HepG2 (cell line): ENCODE data around the gene DHX16. TPM values are rescaled to one million over a fixed set of nuclear protein-coding genes. Genes with fewer than 3 reads are reported as not detected.

Experiments used
- ATAC-seq: fragments of 200-7000 bp; cut with Tn5 transposase; 3 replicates; pipeline ENCODE4 v1.9.1; 2020; ENCODE audit warnings: mild to moderate bottlenecking, moderate library complexity
- BruUV-seq: library from RNA; stranded (reverse); fragments of 400-500 nt; replicated peaks from 2 replicates; lab custom pipeline; 2021; lab: Mats Ljungman, UMichigan
- CTCF ChIA-PET: fragments of 300-600 bp; formaldehyde crosslinking; extraction: SDS; loops from one replicate; lab custom pipeline; 2021; ENCODE audit warnings: low total read pairs, inconsistent platforms, low intra/inter-chr PET ratio; lab: Yijun Ruan, JAX
- POLR2A ChIA-PET: fragments of 350-600 bp; sonication (Branson Sonifier 250); formaldehyde crosslinking; loops from one replicate; lab custom pipeline; 2020; ENCODE audit warnings: antibody characterized with exemption, inconsistent platforms; lab: Yijun Ruan, JAX
- DNase-seq: peaks from one replicate; pipeline ENCODE4 v3.0.0-alpha.2; 2015; ENCODE audit warnings: low spot score
- FAIRE-seq: peaks from 3 replicates; lab custom pipeline; 2011; peaks lifted over from hg19 to GRCh38; lab: Jason Lieb, UNC
- H2AFZ ChIP-seq: one replicate; pipeline ENCODE4 v1.6.1; 2011; ENCODE audit warnings: low read length, inconsistent platforms
- H3K27ac ChIP-seq: fragments of 300-600 bp; 3 replicates; pipeline ENCODE4 v1.8.0; 2011; ENCODE audit warnings: mixed run types, mild to moderate bottlenecking, mixed read lengths, low read length, inconsistent platforms; ENCODE audit not compliant: insufficient read depth; ENCODE audit errors: extremely low read length
- H3K27me3 ChIP-seq, 2 experiments: fragments of 200-600 bp in 1 of 2; 2 replicates in 1 of 2; 3 replicates in 1 of 2; pipeline versions ENCODE4 v1.6.0 to v1.8.0; 2011; ENCODE audit warnings: low read length in 2 of 2, mild to moderate bottlenecking in 2 of 2, moderate library complexity in 2 of 2, inconsistent platforms in 1 of 2; ENCODE audit not compliant: insufficient read depth in 2 of 2, control insufficient read depth in 1 of 2
- H3K36me3 ChIP-seq, 2 experiments: fragments of 200-600 bp in 1 of 2; replicated peaks in 1 of 2; 2 replicates in 1 of 2; 3 replicates in 1 of 2; pipeline versions ENCODE4 v1.5.1 to v1.8.0; 2011; ENCODE audit warnings: low read length in 2 of 2, inconsistent platforms in 1 of 2; ENCODE audit not compliant: insufficient read depth in 2 of 2, control insufficient read depth in 1 of 2
- H3K4me1 ChIP-seq: 2 replicates; pipeline ENCODE4 v1.5.1; 2012; ENCODE audit warnings: low read length, inconsistent platforms; ENCODE audit not compliant: insufficient read depth
- H3K4me2 ChIP-seq: 2 replicates; pipeline ENCODE4 v1.6.0; 2011; ENCODE audit warnings: low read depth, low read length, inconsistent platforms
- H3K4me3 ChIP-seq, 3 experiments: fragments of 200-600 bp in 1 of 3; sonication (generic), shearing (Covaris generic) in 1 of 3; replicated peaks in 1 of 3; 2 replicates each; pipeline ENCODE4 v1.5.1; 2011 to 2016; ENCODE audit warnings: low read length in 3 of 3, inconsistent platforms in 2 of 3, low read depth in 2 of 3, mild to moderate bottlenecking in 2 of 3, control low read depth in 1 of 3, mixed read lengths in 1 of 3; ENCODE audit not compliant: insufficient read depth in 1 of 3
- H3K79me2 ChIP-seq: one replicate; pipeline ENCODE4 v1.6.1; 2011; ENCODE audit warnings: low read length, inconsistent platforms; ENCODE audit not compliant: insufficient read depth
- H3K9ac ChIP-seq: 2 replicates; pipeline ENCODE4 v1.6.0; 2011; ENCODE audit warnings: mild to moderate bottlenecking, low read depth, low read length, inconsistent platforms; ENCODE audit not compliant: insufficient read depth
- H3K9me3 ChIP-seq: 2 replicates; pipeline ENCODE4 v1.5.1; 2012; ENCODE audit warnings: mild to moderate bottlenecking, low read length
- H4K20me1 ChIP-seq: 2 replicates; pipeline ENCODE4 v1.6.0; 2011; ENCODE audit warnings: inconsistent platforms, mild to moderate bottlenecking, low read length, moderate library complexity; ENCODE audit not compliant: insufficient read depth
- FOXO4 ChIP-seq: sonication (generic); formaldehyde crosslinking; conservative IDR thresholded peaks from 2 replicates; pipeline ENCODE4 v1.8.1; 2023; ENCODE audit warnings: missing genetic modification reagents
- FOXP4 ChIP-seq: sonication (generic); formaldehyde crosslinking; IDR thresholded peaks from 2 replicates; pipeline ENCODE4 v1.4.0; 2020; ENCODE audit warnings: missing genetic modification reagents
- MEIS2 ChIP-seq: sonication (generic); formaldehyde crosslinking; IDR thresholded peaks from 2 replicates; pipeline ENCODE4 v1.9.0; 2021; ENCODE audit warnings: mild to moderate bottlenecking, missing genetic modification reagents
- NR2F1 ChIP-seq, 2 experiments: fragments of 450-650 bp in 1 of 2; formaldehyde crosslinking in 1 of 2; IDR thresholded peaks; 2 replicates each; pipeline versions ENCODE4 v1.5.0 to v1.6.1; 2016 to 2020; ENCODE audit warnings: mild to moderate bottlenecking in 1 of 2, missing compliant biosample characterization in 1 of 2, missing genetic modification reagents in 1 of 2, moderate library complexity in 1 of 2
- RFX3 ChIP-seq: IDR thresholded peaks from 2 replicates; pipeline ENCODE4 v1.6.1; 2016; ENCODE audit warnings: missing biosample characterization, missing genetic modification reagents
- STAT6 ChIP-seq: sonication (generic); formaldehyde crosslinking; IDR thresholded peaks from 2 replicates; pipeline ENCODE4 v1.4.0; 2020; ENCODE audit warnings: missing genetic modification reagents, mild to moderate bottlenecking, borderline replicate concordance
- ZBTB42 ChIP-seq: sonication (generic); formaldehyde crosslinking; IDR thresholded peaks from 2 replicates; pipeline ENCODE4 v1.5.0; 2020; ENCODE audit warnings: mild to moderate bottlenecking, missing genetic modification reagents
- ZNF563 ChIP-seq: sonication (generic); formaldehyde crosslinking; IDR thresholded peaks from 2 replicates; pipeline ENCODE4 v1.8.0; 2022; ENCODE audit warnings: mild to moderate bottlenecking, moderate library complexity, missing genetic modification reagents
- ZNF788 ChIP-seq: sonication (generic); formaldehyde crosslinking; IDR thresholded peaks from 2 replicates; pipeline ENCODE4 v1.5.0; 2020; ENCODE audit warnings: mild to moderate bottlenecking, missing genetic modification reagents, borderline replicate concordance
- ZNF800 ChIP-seq: sonication (generic); formaldehyde crosslinking; IDR thresholded peaks from 2 replicates; pipeline ENCODE4 v1.4.0; 2020; ENCODE audit warnings: missing genetic modification reagents
- ZSCAN30 ChIP-seq: sonication (generic); formaldehyde crosslinking; IDR thresholded peaks from 2 replicates; pipeline ENCODE4 v1.5.0; 2020; ENCODE audit warnings: mild to moderate bottlenecking, missing genetic modification reagents
- WGBS: methylation state at CpG from one replicate; pipeline ENCODE4 v1.1.6; 2017; ENCODE audit warnings: low lambda C conversion rate; 5-methylcytosine and 5-hydroxymethylcytosine counted together
- in situ Hi-C: cut with HindIII; loops from 2 replicates; pipeline ENCODE4 v1.10.0; 2017; ENCODE audit warnings: low pct_unique_long_range_greater_than_20kb; ENCODE audit not compliant: extremely low pct_ligation_motif_present
- intact Hi-C: fragments of 100-400 bp; cut with micrococcal nuclease; formaldehyde crosslinking; loops from one replicate; pipeline ENCODE4 v1.10.0; 2022; ENCODE audit not compliant: unreplicated experiment
- polyA plus RNA-seq, 8 experiments: library from polyadenylated mRNA; depleted of rRNA in 3 of 8; stranded (reverse) in 7 of 8; unstranded in 1 of 8; fragments of >200 nt; fragmentation: Illumina TruSeq in 4 of 8; extraction: Trizol in 4 of 8; gene quantifications; 2 replicates each; pipeline versions ENCODE4 v1.2.1 to v1.2.3, GENCODE V29; 2011 to 2016; ENCODE audit warnings: low read depth in 4 of 8, missing spikeins in 1 of 8, mixed read lengths in 1 of 8; ENCODE audit not compliant: insufficient read depth in 1 of 8
- total RNA-seq, 5 experiments: library from RNA; depleted of rRNA; stranded (reverse); fragments of >200 nt; fragmentation: Illumina TruSeq; extraction: Trizol; gene quantifications; 2 replicates each; pipeline ENCODE4 v1.2.3, GENCODE V29; 2016; ENCODE audit warnings: low read depth in 1 of 5

Gene DHX16
- total and polyA plus RNA-seq, 2 of the 13 experiments (the other 11 are each of a cell fraction or from before 2014, with no cell fraction given), result 57.0 to 58.5 TPM

DNA sequence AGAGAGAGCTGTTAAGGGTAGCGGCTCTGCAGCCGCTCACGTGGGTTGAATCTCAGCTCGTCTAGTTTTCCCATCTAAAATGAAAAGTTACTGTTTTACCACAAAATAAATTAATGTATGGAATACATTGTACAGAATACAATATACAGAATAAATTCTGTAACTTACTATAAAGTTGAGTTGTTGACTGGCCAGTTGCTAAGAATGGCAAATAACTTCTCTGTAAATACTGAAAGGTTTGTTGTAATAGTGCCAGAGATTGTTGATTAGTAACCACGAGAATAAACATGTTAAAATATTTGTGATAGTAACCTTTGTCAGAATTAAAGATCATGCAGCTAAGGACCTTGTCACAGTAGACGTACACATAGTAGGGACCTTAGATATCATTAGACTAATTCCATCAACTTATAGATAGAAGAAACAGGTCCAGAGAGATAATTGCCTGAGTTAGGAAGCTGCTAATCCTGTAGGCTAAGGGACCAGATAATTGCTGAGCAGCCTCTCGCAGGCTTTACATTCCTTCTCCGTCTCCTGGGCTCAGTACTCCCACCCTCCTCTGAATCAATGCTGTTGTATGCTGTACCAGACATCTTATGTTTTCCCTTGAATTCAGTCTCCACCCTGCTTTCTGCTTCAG is 18.5 kb upstream of the DHX16 start (continued):
- peak; percentile 59; the same call in 1 of the 2 replicates for TF ChIP-seq ZSCAN30
- TF ChIP-seq STAT6 (CRISPR knock-in tag), result 0 out of 2 replicates have a peak, but pooled peaks have one; percentile 53
- TF ChIP-seq FOXO4, result 0 out of 2 replicates have a peak, but pooled peaks have one; percentile 57
- 0 out of 2 replicates have a peak, but pooled peaks have one; percentile 1 for TF ChIP-seq ZNF563

DNA sequence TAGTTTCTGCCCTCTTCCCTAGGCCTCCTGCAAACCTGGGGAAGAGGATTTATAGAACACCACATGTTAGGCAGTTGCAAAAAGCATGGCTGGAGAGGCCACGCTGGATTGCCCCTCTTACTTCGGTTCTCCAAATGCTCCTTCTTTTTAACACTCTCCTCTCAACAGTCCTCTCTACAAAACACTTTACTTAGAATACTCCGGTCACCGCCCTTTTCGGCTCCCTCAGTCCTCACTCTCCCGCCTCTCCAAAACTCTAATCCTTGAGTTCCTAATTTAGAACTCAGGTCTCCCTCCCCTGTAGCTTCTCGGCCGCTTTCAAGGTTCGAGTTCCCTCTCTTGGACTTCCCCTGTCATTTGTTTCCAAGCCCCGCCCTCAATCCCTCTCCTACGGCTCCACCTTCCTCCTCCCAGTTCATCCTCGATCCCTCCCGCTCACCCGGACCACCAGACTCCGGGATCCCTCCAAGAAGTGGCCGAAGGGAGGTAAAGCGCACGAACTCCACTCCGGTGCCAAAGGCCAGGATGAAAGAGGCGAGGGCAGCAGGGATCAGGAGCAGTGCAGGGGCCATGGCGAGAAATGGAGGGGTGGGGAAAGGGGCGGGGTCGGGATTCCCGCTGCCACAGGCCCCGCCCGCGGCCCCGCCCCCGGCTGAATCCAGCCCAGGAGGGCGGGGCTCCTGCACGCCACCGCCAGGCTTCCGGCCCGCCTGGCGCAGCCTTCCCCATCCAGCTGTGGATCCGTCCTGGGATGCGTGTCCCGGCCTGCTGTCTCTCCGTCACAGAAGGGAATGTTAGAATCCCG is 17.8 kb upstream of the DHX16 start, which contains the start of gene NRM:
Gene NRM (minus strand): TSS at position 582 of the 805 bp plus-strand sequence. CDS start 10 bp downstream, at position 572.
- no peak for FAIRE-seq
- intact Hi-C loops, result loop anchor here (1.0 kb wide), 1 partner anchor 30 kb away; the partner anchor contains the start of gene TUBB
- BruUV-seq, result TSS peak; percentile 77
- peak; percentile 52; the same call in 1 of the 2 replicates for TF ChIP-seq FOXP4 (CRISPR knock-in tag)
- peak; percentile 48; the same call in 1 of the 2 replicates for TF ChIP-seq MEIS2 (CRISPR knock-in tag)
- no peak for TF ChIP-seq RFX3 (CRISPR knock-in tag)
- TF ChIP-seq ZBTB42 (CRISPR knock-in tag), result peak; percentile 69; the same call in 1 of the 2 replicates
- TF ChIP-seq NR2F1 (CRISPR knock-in tag; IDR thresholded peaks at IDR 0.05), result no peak
- TF ChIP-seq ZNF788, result peak; percentile 60; the same call in 1 of the 2 replicates
- TF ChIP-seq ZNF800, result peak; percentile 71; the same call in 1 of the 2 replicates

More for the DNA sequence above, 17.8 kb upstream of the DHX16 start, which contains the start of gene NRM:
- ATAC-seq (peak; percentile 75), DNase-seq (peak; percentile 78)
- H3K27ac ChIP-seq, result peak within 1 kb of the TSS; percentile 44
- no peaks in the 10 kb centered on the region for H3K27me3 ChIP-seq
- peak within 1 kb of the TSS; percentile 67 for H2AFZ ChIP-seq
- H3K9me3 ChIP-seq, result no peaks in the 10 kb centered on the region
- POLR2A ChIA-PET, result interaction anchor here (0.7 to 3.4 kb wide), 23 partner anchors 9 to 193 kb away, joined by 3 to 50 read pairs (median 4); partner anchors contain the start of genes DDR1, DHX16, IER3 and MDC1
- no peaks in the 10 kb centered on the region for H3K36me3 ChIP-seq
- no peaks in the 10 kb centered on the region for H3K79me2 ChIP-seq
- 2% methylated on average over 33 of the region's 40 CpGs for WGBS
- peak within 1 kb of the TSS; percentile 83 for H3K4me2 ChIP-seq
- peak within 1 kb of the TSS; percentile 54 for H3K9ac ChIP-seq
- in situ Hi-C loops, result loop anchor here (25.0 kb wide), 1 partner anchor 397 kb away; no protein-coding TSS in a partner anchor
- peak within 1 kb of the TSS; percentile 84 to 89 (median 87) for H3K4me3 ChIP-seq
- CTCF ChIA-PET, result interaction anchor here (1.1 kb wide), 1 partner anchor 32 kb away, joined by 3 read pairs; no protein-coding TSS in a partner anchor
- no peaks in the 10 kb centered on the region for H4K20me1 ChIP-seq
- peaks cover 57% of the 10 kb centered on the region for H3K4me1 ChIP-seq
